Stimulated activated CD8-positive, alpha-beta memory T cell treated with anti-CD3 and anti-CD28 coated beads, Interleukin-15, amount 100 ng/mL, for 1 hour (primary cell): ENCODE data around the gene FAF1.

Source experiments
- DNase-seq: peaks from one replicate; pipeline ENCODE4 v3.0.0-alpha.2; 2020; ENCODE audit warnings: low read depth

FAF1 gene

GRCh38 chr1:50427086-50427817 lies 532.8 kb downstream of the FAF1 start:
- DNase-seq = no peak

GRCh38 chr1:50426702-50427085 lies 533.4 kb downstream of the FAF1 start:
- DNase-seq = no peak

DNA sequence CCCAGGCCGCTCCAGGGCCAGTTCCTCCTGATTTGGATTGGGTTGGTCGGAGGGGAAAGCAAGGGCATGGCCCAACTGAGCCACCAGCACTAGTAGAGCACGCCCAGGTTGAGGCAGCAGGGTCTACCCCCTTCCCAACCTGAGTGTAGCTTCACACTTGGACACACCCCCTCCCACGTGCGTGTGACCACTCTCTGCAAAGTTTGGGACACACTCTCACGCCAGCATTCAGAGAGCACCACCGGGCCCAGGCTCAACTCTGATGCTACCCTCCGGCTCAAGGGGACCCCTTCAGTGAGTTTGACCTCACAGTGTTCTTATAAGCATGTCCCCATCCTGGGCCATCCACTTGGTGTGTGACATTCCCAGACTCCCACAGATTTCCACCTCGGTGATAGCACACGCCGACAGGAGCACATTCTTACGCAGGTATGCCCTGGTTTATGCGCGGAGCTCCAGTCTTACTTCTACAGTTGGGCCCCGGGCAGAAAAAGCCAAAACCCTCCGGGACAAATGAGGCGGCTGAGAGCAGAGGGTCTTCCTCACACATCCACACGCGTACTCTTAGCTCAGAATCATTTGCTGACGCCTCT lies 533.9 kb downstream of the FAF1 start:
- no peak for DNase-seq

GRCh38 chr1:50425376-50426107 lies 534.5 kb downstream of the FAF1 start:
- no peak for DNase-seq

DNA sequence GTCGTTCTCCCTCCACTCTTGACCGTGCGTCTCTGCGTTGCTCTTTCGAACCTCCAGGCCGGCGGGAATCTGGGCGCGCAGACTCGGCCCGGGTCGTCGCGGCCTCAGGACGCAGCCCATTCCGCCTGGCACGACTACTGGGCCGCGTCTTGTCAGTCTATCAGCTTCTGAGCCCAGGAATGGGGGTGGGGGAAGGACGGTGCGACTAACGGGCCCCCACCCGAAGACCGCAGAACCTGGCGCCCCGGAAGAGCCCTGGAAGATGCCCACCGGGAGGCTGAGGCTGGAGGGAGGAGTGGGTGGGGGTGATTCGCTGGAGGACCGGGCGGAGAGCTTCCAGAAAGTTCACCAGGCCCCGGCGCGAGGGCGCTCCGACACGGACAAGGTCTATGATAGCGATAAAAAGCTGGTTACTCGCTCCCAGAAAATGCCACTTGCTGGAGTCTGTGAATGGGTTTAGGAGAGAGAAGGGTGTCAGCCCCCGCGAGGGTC lies 535.1 kb downstream of the FAF1 start:
- DNase-seq = no peak

GRCh38 chr1:50424045-50424883 lies 535.8 kb downstream of the FAF1 start:
- DNase-seq = no peak

- no peak for DNase-seq
Observed at GRCh38 chr1:50423670-50424000, 536.4 kb downstream of the FAF1 start.

DNA sequence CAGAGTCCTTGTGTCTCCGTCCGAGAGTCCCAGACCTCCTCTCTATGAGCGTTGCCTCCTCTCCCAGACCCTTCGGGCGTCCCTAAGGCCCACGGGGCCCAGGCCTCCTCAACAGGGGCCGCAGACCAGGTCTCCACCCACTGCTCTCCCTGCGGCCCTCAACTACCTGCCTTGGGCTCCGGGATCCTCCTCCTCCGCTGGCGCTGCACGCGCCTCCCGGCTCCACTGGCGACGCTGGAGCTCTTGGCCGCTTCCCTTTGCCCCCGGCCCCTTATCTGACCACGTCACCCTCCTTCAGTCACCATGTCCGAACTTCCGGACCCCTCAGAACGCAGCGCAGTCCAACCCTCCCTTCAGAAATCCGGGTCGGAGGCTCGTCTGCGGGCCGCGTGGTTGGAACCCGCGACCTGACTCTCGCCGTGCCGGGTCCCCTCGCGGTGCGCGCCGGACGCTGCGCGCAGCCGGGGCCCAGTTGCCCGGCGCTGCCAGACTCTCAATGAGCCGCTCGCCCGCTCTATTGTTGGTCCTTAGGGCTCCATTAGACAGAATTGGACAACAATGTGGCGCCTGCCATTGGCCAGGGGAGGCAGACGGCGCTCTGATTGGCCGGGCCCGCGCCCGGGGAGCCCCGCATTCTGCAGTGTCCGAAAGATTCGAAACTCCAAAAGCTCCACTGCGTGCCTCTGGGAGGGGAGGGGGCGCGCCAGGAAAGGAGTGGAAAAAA lies 537.0 kb downstream of the FAF1 start, which contains the start of gene DMRTA2:
DMRTA2 (minus strand) TSS at position 498 of the 724 bp plus-strand sequence. CDS start 1,907 bp downstream, outside the sequence.
- no peak for DNase-seq

DNA sequence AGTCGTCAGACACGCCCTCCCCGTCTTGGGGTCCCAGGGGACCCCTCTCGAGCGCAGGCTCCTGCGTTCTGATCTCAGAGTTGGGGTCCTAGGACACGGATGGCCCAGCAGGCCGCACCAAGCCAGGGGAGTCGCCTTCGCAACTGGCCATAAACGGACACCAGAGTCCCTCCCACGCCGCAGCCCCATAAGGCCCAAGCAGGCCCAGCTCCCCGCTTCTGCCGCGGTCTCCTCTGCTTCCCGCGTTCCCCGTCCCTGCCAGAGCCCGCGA lies 537.5 kb downstream of the FAF1 start:
- no peak for DNase-seq

DNA sequence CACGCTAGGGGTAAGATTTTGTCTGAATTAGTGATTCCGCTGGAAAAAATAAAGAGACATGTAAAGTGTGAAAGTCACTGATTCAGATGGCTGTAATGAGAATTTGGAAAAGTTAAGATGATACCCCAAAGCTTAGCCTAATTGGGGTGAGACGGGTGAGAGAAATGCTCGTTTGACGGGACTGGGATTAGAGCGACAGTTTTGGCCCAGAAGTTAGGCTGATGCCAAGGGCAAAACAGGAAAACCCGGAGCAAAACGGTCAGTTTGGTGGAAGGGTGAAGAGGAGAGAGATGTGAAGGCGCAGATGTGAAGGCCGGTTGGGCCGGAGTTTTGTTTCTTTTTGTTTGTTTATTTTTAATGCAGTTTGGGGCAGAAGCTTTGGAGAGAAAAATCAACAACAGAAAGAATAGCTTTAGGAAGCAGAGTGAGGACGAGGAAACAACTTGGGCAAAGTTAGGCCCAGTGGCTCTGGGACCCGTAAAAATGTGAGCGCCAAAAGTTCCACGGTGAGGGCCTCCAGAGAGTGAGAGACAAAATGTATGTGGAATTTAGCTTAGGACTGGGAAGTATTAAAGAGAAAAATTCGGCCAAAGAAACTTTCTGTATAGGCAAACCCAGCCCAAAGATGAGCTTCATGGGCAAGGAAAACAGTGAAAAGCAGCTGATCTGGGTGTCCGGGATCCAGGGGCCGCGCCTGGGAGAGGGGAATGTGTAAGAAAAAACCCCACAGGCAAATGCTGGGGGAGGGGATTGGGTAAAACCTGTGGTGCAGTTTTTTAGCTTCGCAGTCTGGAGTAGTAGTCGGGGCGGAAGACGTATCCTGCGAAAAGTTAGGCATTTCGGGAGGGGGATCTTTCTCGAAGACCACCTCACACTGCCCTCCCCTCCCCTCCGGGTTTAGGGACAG lies 538.0 kb downstream of the FAF1 start:
- DNase-seq = no peak

GRCh38 chr1:50421366-50421748 lies 538.7 kb downstream of the FAF1 start:
- DNase-seq = no peak

DNA sequence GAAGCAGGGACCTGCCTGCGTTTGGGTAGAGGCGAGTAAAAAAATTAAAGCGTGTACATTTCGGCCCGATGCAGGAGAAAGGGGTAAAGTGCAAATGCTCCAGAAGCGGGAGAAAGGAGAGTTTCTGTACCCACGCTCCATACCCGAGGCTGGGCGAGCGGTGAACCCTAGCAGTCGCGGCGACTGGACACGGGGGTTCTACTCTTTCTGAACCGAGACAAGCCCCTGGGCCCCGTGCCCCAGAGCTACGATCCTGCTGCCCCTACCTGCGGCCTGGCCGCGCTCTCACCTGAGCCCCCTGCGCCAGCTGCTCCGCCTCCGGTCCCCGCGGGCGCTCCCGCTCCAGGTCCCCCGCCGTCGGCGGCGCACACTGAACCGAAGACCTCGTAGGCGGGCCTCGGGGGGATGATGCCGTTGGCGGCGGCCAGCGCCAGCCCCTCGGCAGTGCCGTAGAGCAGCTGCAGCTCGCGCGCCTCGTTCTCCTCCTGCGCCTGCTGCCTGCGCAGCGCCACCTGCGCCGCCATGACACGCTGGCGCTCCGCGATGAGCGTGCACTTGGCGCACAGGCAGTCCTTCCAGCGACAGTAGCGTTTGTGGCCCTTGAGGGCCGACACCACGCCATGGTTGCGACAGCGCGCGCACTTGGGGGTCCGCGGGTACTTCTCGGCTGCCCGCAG lies 539.2 kb downstream of the FAF1 start:
- no peak for DNase-seq

DNA sequence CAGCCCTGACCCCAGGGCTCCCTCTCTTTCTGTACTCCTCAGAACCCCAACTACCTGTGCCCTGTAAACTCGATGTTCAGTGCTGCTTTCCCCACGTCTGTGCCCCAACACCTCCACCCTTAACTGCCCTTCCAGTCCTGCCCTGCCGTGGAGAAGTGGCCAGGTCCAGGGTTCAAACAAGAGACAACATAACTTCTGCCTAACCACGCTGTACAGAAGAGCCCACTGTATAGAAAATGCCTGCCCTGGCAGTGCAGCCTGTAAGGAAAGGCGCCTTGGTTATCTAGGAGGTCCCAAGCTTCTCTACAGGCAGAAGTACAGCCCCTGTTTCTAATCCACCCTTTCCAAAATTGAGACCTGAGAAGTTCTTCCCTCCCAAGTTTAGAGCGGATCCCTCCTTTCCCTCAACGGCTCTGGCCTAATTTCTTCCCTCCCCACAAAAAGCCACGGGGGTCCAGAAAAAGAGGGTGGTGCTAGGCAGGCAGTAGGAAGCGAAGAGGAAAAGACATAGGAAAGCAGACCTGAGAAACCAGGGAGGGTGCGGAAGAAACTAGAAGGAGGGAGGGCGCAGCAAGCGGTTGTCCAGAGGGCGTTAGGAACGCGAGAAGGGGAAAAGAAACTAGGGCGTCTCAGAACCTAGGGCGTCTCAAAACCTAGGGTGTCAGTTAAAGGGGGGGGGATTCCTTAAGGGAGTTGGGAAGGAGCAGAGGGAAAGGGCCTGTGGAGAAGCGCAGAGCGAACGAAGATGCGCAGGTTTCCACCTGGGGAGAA lies 540.0 kb downstream of the FAF1 start:
- no peak for DNase-seq

DNA sequence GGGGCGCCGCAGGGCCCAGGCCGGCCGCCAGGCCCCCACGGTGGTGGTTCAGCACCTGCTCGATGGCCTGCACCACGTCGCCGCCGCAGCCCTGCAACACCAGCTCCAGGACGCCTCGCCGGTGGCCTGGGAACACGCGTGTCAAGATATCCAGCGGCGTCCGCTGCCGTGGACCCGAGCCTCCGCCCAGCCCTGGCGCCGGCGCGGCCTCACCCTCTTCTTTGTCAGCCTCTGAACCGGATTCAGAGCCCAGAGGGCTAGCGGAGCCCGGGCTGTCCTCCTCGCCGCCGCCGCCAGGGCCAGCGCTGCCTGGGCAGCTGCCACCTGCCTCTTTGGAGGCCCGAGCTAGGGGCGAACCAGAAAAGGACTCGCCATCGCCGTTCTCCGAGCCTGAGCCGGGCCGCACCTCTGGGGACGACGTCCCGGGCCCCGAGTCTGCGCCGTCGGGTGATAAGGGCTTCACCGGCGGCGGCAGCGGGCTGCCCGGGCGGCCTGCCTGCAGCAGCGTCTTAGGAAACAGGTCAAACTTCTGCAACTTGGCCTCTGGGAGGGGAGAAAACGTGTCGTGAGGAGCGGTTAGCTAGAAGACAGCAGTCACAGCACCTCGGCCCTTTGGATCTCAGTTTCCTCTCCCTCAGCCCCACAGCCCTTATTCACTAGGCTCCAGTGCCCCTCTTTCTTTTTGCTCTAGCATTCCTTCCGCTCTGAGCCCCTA lies 540.7 kb downstream of the FAF1 start:
- no peak for DNase-seq

DNA sequence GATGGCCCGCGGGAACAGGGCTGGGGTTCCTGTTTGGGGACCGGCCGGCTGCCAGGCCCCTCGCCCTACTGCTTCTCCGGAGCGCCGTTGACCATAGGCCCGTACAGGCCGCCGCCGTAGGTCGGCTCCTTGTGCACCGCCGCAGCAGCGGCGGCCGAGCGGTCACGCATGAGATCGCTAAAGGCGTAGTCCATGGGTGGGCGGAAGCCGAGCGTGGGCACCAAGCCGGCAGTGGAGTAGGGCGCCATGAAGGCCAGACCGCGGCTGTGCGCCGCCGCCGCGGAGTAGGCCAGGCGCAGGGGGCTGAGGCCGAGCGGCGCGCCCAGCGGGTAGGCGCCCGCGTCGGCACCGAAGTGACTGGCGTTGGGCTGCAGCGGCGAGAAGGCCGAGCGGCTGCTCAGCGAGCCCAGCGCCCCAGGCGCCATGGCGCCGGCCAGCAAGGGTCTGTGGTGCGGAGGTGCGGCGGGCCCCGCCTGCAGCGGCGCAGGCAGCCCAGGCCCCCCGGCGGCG lies 541.4 kb downstream of the FAF1 start:
- no peak for DNase-seq

DNA sequence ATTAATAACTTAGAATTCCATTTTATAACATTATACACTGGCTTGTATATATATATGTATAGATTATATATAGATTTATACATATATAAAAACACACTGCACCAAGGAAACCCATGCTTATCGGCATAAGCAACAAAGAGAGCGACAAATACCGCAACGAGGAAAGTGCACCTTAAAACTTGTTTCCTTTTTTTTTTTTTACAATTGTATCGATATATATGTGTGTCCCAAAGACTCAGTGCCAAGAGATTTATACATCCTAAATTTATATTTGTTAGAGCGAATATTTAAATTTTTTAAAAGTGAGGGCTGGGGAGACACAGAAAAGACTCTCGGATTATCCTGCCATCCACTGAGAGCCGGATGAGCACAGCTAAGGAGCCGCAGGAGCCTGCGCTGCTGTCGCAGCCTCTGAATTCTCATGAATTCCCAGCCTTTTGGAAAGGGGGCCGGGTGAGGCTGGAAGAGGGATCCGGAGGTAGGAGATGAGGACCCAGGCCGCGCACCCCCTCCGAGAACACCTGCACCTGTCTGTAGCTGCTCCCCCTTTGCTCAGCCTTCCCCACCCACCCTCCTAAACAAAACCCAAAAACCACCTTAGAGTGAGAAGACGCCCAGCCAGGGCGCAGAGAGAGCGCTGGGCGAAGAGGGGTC lies 542.0 kb downstream of the FAF1 start:
- DNase-seq = no peak

GRCh38 chr1:50417507-50417906 lies 542.6 kb downstream of the FAF1 start:
- no peak for DNase-seq
